CD14-positive monocyte (primary cell): ENCODE measurements around the gene PTGS1. TPM values are rescaled to one million over a fixed set of nuclear protein-coding genes. Genes with fewer than 3 reads are reported as not detected.

ENCODE experiments used
- DNase-seq, 3 donors: peaks; one replicate each; pipeline ENCODE4 v3.0.0-alpha.2; 2011 to 2022
- H2AFZ ChIP-seq: 2 replicates; pipeline ENCODE4 v1.6.0; 2012; ENCODE audit warnings: mild to moderate bottlenecking, low read depth, low read length, inconsistent platforms; ENCODE audit not compliant: insufficient read depth, poor library complexity, severe bottlenecking
- H3K27ac ChIP-seq, 2 donors: 1 replicate in 1 of 2; 2 replicates in 1 of 2; pipeline ENCODE4 v1.5.1; 2012 to 2013; ENCODE audit warnings: low read length in 2 of 2, control low read depth in 1 of 2, inconsistent platforms in 1 of 2, low read depth in 1 of 2, mild to moderate bottlenecking in 1 of 2
- H3K27me3 ChIP-seq, 2 donors: one replicate each; pipeline versions ENCODE4 v1.6.0 to v1.6.1; 2011 to 2013; ENCODE audit warnings: low read length in 2 of 2; ENCODE audit not compliant: control insufficient read depth in 2 of 2, insufficient read depth in 2 of 2
- H3K36me3 ChIP-seq, 2 donors: replicated peaks in 1 of 2; 1 replicate in 1 of 2; 2 replicates in 1 of 2; pipeline versions ENCODE4 v1.5.1 to v1.6.1; 2012 to 2013; ENCODE audit warnings: low read length in 2 of 2, control low read depth in 1 of 2, inconsistent platforms in 1 of 2, mild to moderate bottlenecking in 1 of 2; ENCODE audit not compliant: insufficient read depth in 2 of 2, control insufficient read depth in 1 of 2
- H3K4me1 ChIP-seq, 2 donors: 1 replicate in 1 of 2; 2 replicates in 1 of 2; pipeline versions ENCODE4 v1.5.1 to v1.6.1; 2012 to 2013; ENCODE audit warnings: low read length in 2 of 2, control low read depth in 1 of 2, inconsistent platforms in 1 of 2, mild to moderate bottlenecking in 1 of 2, moderate library complexity in 1 of 2; ENCODE audit not compliant: insufficient read depth in 2 of 2, control insufficient read depth in 1 of 2
- H3K4me2 ChIP-seq: replicated peaks from 2 replicates; pipeline ENCODE3; 2012; ENCODE audit warnings: low read length, moderate library complexity, mild to moderate bottlenecking; ENCODE audit not compliant: poor library complexity, severe bottlenecking; ENCODE audit errors: extremely low read depth
- H3K4me3 ChIP-seq, 3 experiments: fragments of 200-600 bp in 1 of 3; sonication (generic) in 1 of 3; replicated peaks in 1 of 3; 1 replicate in 2 of 3; 2 replicates in 1 of 3; pipeline ENCODE4 v1.5.1; 2011 to 2013; ENCODE audit warnings: low read length in 3 of 3, mild to moderate bottlenecking in 3 of 3, control low read depth in 2 of 3, low read depth in 2 of 3, inconsistent platforms in 1 of 3, moderate library complexity in 1 of 3
- H3K79me2 ChIP-seq: 2 replicates; pipeline ENCODE4 v1.6.0; 2012; ENCODE audit warnings: mild to moderate bottlenecking, control low read depth, inconsistent platforms, low read length, moderate library complexity; ENCODE audit not compliant: insufficient read depth
- H3K9ac ChIP-seq: 2 replicates; pipeline ENCODE4 v1.6.0; 2017; ENCODE audit warnings: low read length, mild to moderate bottlenecking; ENCODE audit not compliant: insufficient read depth, poor library complexity, severe bottlenecking
- H3K9me3 ChIP-seq, 2 donors: replicated peaks in 1 of 2; 1 replicate in 1 of 2; 2 replicates in 1 of 2; pipeline versions ENCODE4 v1.5.1 to v1.6.1; 2012 to 2013; ENCODE audit warnings: low read length in 2 of 2, control low read depth in 1 of 2; ENCODE audit not compliant: control insufficient read depth in 1 of 2, insufficient read depth in 1 of 2
- H4K20me1 ChIP-seq: 2 replicates; pipeline ENCODE4 v1.6.0; 2012; ENCODE audit warnings: mild to moderate bottlenecking, low read length, control low read depth, moderate library complexity; ENCODE audit not compliant: insufficient read depth
- H3K27ac Mint-ChIP-seq, 7 donors: one replicate each; pipeline ENCODE4 v1.8.0; 2020; ENCODE audit warnings: mild to moderate bottlenecking in 7 of 7, mixed read lengths in 7 of 7, moderate library complexity in 6 of 7, inconsistent platforms in 2 of 7
- H3K27me3 Mint-ChIP-seq, 3 donors: one replicate each; pipeline ENCODE4 v1.8.0; 2021 to 2022; ENCODE audit warnings: low read depth in 3 of 3, mild to moderate bottlenecking in 3 of 3, mixed read lengths in 3 of 3, moderate library complexity in 3 of 3, inconsistent platforms in 1 of 3
- H3K36me3 Mint-ChIP-seq, 2 donors: one replicate each; pipeline ENCODE4 v1.8.0; 2020; ENCODE audit warnings: mixed read lengths in 2 of 2, inconsistent platforms in 1 of 2, mild to moderate bottlenecking in 1 of 2
- H3K4me1 Mint-ChIP-seq: one replicate; pipeline ENCODE4 v1.8.0; 2020; ENCODE audit warnings: mild to moderate bottlenecking, mixed read lengths
- H3K4me3 Mint-ChIP-seq, 2 donors: one replicate each; pipeline ENCODE4 v1.8.0; 2020; ENCODE audit warnings: mild to moderate bottlenecking in 2 of 2, mixed read lengths in 2 of 2, moderate library complexity in 1 of 2
- H3K9me3 Mint-ChIP-seq, 7 donors: one replicate each; pipeline ENCODE4 v1.8.0; 2020 to 2022; ENCODE audit warnings: mixed read lengths in 7 of 7, mild to moderate bottlenecking in 6 of 7, moderate library complexity in 6 of 7, inconsistent platforms in 2 of 7
- WGBS: methylation state at CpG from one replicate; pipeline ENCODE4 v1.1.5; 2013; ENCODE audit warnings: missing lambda C conversion rate; ENCODE audit not compliant: insufficient coverage; 5-methylcytosine and 5-hydroxymethylcytosine counted together
- intact Hi-C, 2 donors: fragments of 100-400 bp; cut with micrococcal nuclease; formaldehyde crosslinking; loops; one replicate each; pipeline versions ENCODE4 v1.15.0 to v1.15.1; 2023
- polyA plus RNA-seq, 3 donors: library from polyadenylated mRNA; depleted of rRNA in 1 of 3; unstranded in 2 of 3; stranded (reverse) in 1 of 3; fragments of 300-500 nt in 2 of 3; fragments of >200 nt in 1 of 3; fragmentation: Illumina TruSeq in 2 of 3; gene quantifications; 1 replicate in 2 of 3; 2 replicates in 1 of 3; pipeline ENCODE4 v1.2.3, GENCODE V29; 2012 to 2021
- small RNA-seq: library from RNA; depleted of rRNA; stranded (forward); fragments of <200 nt; gene quantifications from one replicate; pipeline ENCODE3, GENCODE V24; 2012; ENCODE audit warnings: low read depth; ENCODE audit not compliant: insufficient read length
- TF ChIP-seq, protein P1 (sequence below): fragments of 200-600 bp; IDR thresholded peaks from one replicate; pipeline ENCODE4 v1.8.0; 2022; ENCODE audit warnings: antibody characterized with exemption, mild to moderate bottlenecking

The PTGS1 gene
- polyA plus RNA-seq, 3 donors = 17.9 to 27.8 (median 20.5) TPM

DNA sequence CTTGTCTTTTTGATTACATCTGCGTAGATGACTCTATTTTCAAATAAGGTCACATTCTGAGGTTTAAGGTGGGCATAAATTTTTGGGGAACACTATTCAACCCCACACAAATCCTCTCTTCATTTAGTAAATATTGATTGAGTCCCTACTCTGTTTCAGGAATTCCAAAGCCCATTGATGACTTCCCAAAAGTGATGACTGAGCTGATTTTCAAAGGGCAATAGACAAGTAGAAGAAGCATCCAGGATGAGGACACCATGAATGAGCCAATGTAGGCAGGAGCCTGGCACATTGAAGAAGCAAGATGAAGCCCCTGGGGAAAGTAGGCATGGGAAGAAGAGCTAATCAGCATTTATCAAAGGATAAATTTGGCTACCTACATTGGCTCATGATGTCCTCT, 71.7 kb downstream of the PTGS1 start:
- no peaks in the 10 kb centered on the region for H3K4me1 ChIP-seq
- Mint-ChIP-seq H3K27ac (no peak overlapping the region), H3K36me3 (no peaks in the 10 kb centered on the region), H3K4me1 (no peaks in the 10 kb centered on the region), H3K27me3 (peaks cover 3 to 16% (median 3%) of the 10 kb centered on the region in 3 donors), H3K9me3 (peaks cover 2 to 20% (median 11%) of the 10 kb centered on the region in 7 donors), H3K4me3 (no peak overlapping the region)
- no peaks in the 10 kb centered on the region for H4K20me1 ChIP-seq
- intact Hi-C loops = no loop called here
- H3K36me3 ChIP-seq = no peaks in the 10 kb centered on the region
- H2AFZ ChIP-seq = no peak overlapping the region
- TF ChIP-seq, protein P1, sequence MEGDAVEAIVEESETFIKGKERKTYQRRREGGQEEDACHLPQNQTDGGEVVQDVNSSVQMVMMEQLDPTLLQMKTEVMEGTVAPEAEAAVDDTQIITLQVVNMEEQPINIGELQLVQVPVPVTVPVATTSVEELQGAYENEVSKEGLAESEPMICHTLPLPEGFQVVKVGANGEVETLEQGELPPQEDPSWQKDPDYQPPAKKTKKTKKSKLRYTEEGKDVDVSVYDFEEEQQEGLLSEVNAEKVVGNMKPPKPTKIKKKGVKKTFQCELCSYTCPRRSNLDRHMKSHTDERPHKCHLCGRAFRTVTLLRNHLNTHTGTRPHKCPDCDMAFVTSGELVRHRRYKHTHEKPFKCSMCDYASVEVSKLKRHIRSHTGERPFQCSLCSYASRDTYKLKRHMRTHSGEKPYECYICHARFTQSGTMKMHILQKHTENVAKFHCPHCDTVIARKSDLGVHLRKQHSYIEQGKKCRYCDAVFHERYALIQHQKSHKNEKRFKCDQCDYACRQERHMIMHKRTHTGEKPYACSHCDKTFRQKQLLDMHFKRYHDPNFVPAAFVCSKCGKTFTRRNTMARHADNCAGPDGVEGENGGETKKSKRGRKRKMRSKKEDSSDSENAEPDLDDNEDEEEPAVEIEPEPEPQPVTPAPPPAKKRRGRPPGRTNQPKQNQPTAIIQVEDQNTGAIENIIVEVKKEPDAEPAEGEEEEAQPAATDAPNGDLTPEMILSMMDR = no peak
- no CpG with 5 or more reads among the region's 1 CpG for WGBS
- no peak overlapping the region for H3K4me2 ChIP-seq
- no peak overlapping the region for H3K27ac ChIP-seq
- H3K4me3 ChIP-seq = no peak overlapping the region
- no peak overlapping the region for H3K9ac ChIP-seq
- peaks cover 0 to 2% of the 10 kb centered on the region in 2 donors for H3K9me3 ChIP-seq
- no peak for DNase-seq
- no peaks in the 10 kb centered on the region for H3K79me2 ChIP-seq
- peaks cover 0 to 2% of the 10 kb centered on the region in 2 donors for H3K27me3 ChIP-seq

DNA sequence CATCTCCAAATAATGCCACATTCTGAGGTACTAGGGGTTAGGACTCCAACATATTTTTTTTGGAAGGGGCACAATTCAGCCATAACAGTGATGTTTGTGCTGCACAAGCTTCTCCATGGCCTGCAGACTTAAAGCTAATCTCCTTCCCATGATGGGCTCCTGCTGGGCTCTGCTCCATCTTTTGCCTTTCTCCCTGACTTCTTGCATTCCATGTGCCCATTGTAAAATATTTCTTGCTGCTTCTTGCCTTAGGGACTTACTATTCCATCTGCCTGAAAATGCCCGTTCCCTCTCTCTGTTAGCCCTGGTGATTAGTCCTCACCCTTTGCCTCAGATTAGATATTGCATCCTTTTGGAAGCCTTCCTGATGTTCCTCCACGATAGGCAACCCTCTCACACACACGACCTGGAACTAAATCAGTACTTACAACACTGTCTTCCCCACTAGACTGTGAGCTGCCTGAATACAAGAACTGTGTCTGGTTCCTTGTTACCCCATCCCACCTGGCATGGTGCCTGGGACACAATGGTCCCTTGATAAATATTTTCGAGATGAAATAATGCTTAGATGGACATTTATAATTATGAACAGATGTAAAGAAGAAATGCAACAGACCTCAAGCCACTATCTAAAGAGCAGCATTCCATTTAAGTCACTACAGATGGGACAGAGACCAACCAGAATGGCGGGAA, 73.4 kb downstream of the PTGS1 start:
- Histone ChIP-seq H3K36me3 (no peaks in the 10 kb centered on the region), H3K4me2 (no peak overlapping the region), H3K4me1 (no peaks in the 10 kb centered on the region), H3K27me3 (peaks cover 0 to 2% of the 10 kb centered on the region in 2 donors), H3K27ac (no peak overlapping the region), H3K9me3 (peaks cover 0 to 2% of the 10 kb centered on the region in 2 donors), H3K79me2 (no peaks in the 10 kb centered on the region), H4K20me1 (no peaks in the 10 kb centered on the region), H3K4me3 (no peak overlapping the region), H2AFZ (no peak overlapping the region), H3K9ac (no peak overlapping the region)
- H3K4me3 Mint-ChIP-seq = no peak overlapping the region
- DNase-seq = no peak
- TF ChIP-seq, protein P1 = no peak
- no peaks in the 10 kb centered on the region for H3K36me3 Mint-ChIP-seq
- H3K27me3 Mint-ChIP-seq = peaks cover 3 to 14% (median 3%) of the 10 kb centered on the region in 3 donors
- H3K4me1 Mint-ChIP-seq = no peaks in the 10 kb centered on the region
- H3K27ac Mint-ChIP-seq = no peak overlapping the region
- 90% methylated on average over 3 of the region's 5 CpGs for WGBS
- peaks cover 2 to 22% (median 11%) of the 10 kb centered on the region in 7 donors for H3K9me3 Mint-ChIP-seq
- intact Hi-C loops = no loop called here

Small RNAs within 50 kb of the gene (small RNA-seq; reads per million reads assigned to genes)
- not detected for gene AL162424.1

Other genes starting within 250 kb of the PTGS1 start
- 10 to 100 TPM; 19.6 to 71.2 (median 63.5) TPM for gene NDUFA8, start 211.2 kb upstream of the PTGS1 start, polyA plus RNA-seq
- gene MORN5, start 211.1 kb upstream of the PTGS1 start, polyA plus RNA-seq = not detected
- gene LHX6, start 142.1 kb upstream of the PTGS1 start, polyA plus RNA-seq = not detected
- 10 to 100 TPM; 10.4 to 26.3 (median 25.3) TPM for gene RBM18, start 106.2 kb upstream of the PTGS1 start, polyA plus RNA-seq
- gene MRRF, start 106.1 kb upstream of the PTGS1 start, polyA plus RNA-seq = 10 to 100 TPM; 16.0 to 34.4 (median 16.2) TPM
- not detected for gene OR1J1, start 106.9 kb downstream of the PTGS1 start, polyA plus RNA-seq
- not detected for gene OR1J2, start 139.8 kb downstream of the PTGS1 start, polyA plus RNA-seq
- gene OR1J4, start 148.1 kb downstream of the PTGS1 start, polyA plus RNA-seq = not detected
- gene OR1N1, start 156.3 kb downstream of the PTGS1 start, polyA plus RNA-seq = not detected
- gene OR1N2, start 182.1 kb downstream of the PTGS1 start, polyA plus RNA-seq = not detected
- not detected for gene OR1L8, start 212.4 kb downstream of the PTGS1 start, polyA plus RNA-seq
- not detected for gene OR1Q1, start 243.7 kb downstream of the PTGS1 start, polyA plus RNA-seq